Urinary bladder (tissue), 4 donors: ENCODE measurements around the gene ATAD3B. TPM values are rescaled to one million over a fixed set of nuclear protein-coding genes. Genes with fewer than 3 reads are reported as not detected.
"Not testable (repeated sequence)": the region's sequence is repeated elsewhere in the genome, so short reads cannot be mapped to it uniquely, and the experiment has no call there.

Source experiments
- DNase-seq: peaks from one replicate; pipeline ENCODE4 v3.0.0-alpha.2; 2015; ENCODE audit errors: extremely low spot score
- H3K27ac ChIP-seq: one replicate; pipeline ENCODE4 v1.5.1; 2013; ENCODE audit warnings: low read depth, mild to moderate bottlenecking, moderate library complexity
- H3K36me3 ChIP-seq: one replicate; pipeline ENCODE4 v1.6.1; 2013; ENCODE audit warnings: mild to moderate bottlenecking, moderate library complexity; ENCODE audit not compliant: insufficient read depth
- H3K4me1 ChIP-seq: one replicate; pipeline ENCODE4 v1.6.1; 2013; ENCODE audit warnings: mild to moderate bottlenecking, moderate library complexity; ENCODE audit not compliant: insufficient read depth
- H3K4me3 ChIP-seq: one replicate; pipeline ENCODE4 v1.5.1; 2013; ENCODE audit warnings: low read depth, low read length
- WGBS: extraction: QIAGEN DNeasy Blood & Tissue Kit; methylation state at CpG from one replicate; pipeline ENCODE4 v1.1.7; 2013; 5-methylcytosine and 5-hydroxymethylcytosine counted together
- polyA plus RNA-seq: library from polyadenylated mRNA; stranded (reverse); fragments of 200-250 nt; gene quantifications from one replicate; pipeline ENCODE4 v1.2.3, GENCODE V29; 2013
- total RNA-seq: library from RNA; depleted of rRNA; stranded (reverse); fragments of >200 nt; gene quantifications from one replicate; pipeline ENCODE4 v1.2.3, GENCODE V29; 2014
- donor health status: healthy with polysubstance abuse.
- donor health status: healthy.

The ATAD3B gene
- total and polyA plus RNA-seq, 2 donors = 11.3 to 14.3 TPM

DNA sequence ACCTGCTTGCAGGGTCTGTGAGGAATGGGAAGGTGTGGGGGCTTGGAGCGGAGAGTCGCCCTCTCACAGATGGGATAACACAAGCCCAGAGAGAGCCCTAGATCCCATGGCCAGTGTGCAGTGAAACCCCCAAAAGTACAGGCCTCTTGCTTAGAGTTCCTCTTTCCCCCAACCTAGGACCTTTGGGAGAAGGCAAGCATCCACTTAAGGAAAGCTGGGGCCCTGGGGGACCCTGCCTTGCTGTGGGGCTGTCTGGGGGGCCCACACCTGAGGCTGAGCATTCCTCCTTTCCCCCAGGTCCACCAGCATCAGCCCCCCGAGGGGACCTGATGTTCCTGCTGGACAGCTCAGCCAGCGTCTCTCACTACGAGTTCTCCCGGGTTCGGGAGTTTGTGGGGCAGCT, 34.9 kb upstream of the ATAD3B start:
- no peak overlapping the region for H3K27ac ChIP-seq
- peak overlapping the region; percentile 66 for H3K4me3 ChIP-seq
- H3K4me1 ChIP-seq = no peaks in the 10 kb centered on the region
- H3K36me3 ChIP-seq = no peaks in the 10 kb centered on the region
- DNase-seq = no peak
- 69% methylated on average over 7 of the region's 7 CpGs for WGBS

GRCh38 chr1:1437033-1437903, 34.3 kb upstream of the ATAD3B start:
- Histone ChIP-seq H3K4me3 (no peak overlapping the region), H3K36me3 (no peaks in the 10 kb centered on the region), H3K27ac (no peak overlapping the region), H3K4me1 (no peaks in the 10 kb centered on the region)
- 73% methylated on average over 31 of the region's 31 CpGs for WGBS
- DNase-seq = no peak

DNA sequence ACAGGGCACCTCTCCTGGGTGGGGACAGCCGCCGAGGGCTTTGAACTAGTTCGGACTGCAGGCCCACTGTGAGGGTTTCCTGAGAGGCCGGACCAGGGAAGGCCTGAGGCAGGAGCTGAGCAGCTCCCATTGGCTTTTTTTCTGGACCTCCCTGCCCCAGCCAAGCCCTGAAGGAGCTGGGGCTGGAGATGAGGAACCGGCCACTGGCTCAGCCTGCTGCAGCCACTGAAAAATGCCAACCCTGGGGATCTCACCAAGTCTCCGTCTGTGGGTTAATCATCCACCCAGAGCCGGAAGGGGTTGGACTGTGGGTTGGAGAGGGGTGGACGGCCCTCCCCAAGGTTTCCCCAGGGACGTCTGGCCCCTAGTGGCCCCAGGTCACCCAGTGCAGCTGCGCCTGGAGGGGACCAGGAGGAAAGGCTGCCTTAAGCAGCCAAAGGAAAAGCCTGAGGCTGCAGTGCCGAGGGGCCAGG, 33.6 kb upstream of the ATAD3B start:
- no peaks in the 10 kb centered on the region for H3K4me1 ChIP-seq
- DNase-seq = no peak
- no peak overlapping the region for H3K27ac ChIP-seq
- H3K36me3 ChIP-seq = no peaks in the 10 kb centered on the region
- no peak overlapping the region for H3K4me3 ChIP-seq
- WGBS = 57% methylated on average over 11 of the region's 11 CpGs

- WGBS = 83% methylated on average over 45 of the region's 45 CpGs
- Histone ChIP-seq H3K36me3 (no peaks in the 10 kb centered on the region), H3K4me1 (no peaks in the 10 kb centered on the region), H3K27ac (no peak overlapping the region), H3K4me3 (no peak overlapping the region)
- DNase-seq = no peak
Measured at GRCh38 chr1:1438531-1439381, 32.8 kb upstream of the ATAD3B start.

DNA sequence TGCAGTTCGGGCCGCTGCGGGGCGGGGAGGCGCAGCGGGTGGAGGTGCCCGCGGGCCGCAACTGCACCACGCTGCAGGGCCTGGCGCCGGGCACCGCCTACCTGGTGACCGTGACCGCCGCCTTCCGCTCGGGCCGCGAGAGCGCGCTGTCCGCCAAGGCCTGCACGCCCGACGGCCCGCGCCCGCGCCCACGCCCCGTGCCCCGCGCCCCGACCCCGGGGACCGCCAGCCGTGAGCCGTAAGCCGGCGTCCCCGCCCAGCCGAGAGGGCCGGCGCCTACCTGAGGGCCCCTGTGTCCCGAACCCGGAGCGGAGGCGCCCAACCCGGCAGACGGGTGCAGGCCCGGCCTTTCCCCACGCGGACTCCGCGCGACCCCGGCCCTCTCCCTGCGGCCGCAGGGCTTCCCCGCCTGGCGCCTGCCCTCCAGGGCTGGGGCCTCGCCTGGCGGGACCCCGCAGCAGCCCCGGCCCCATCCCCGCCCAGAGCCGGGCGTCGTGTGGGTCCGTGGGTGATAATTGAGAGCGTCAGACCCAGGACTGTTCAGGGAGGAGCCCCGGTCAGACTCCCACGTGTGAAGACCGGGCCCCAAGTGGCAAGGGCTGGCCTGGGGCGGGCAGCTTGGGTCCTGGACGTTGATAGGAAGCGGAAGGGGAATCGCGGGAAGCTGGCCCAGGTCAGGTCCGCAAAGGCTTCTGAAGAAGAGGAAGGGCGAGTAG, 31.9 kb upstream of the ATAD3B start:
- Histone ChIP-seq H3K4me3 (no peak overlapping the region), H3K27ac (no peak overlapping the region), H3K36me3 (no peaks in the 10 kb centered on the region), H3K4me1 (no peaks in the 10 kb centered on the region)
- DNase-seq = no peak
- 87% methylated on average over 82 of the region's 82 CpGs for WGBS

GRCh38 chr1:1440262-1441001, 31.1 kb upstream of the ATAD3B start:
- DNase-seq = no peak
- Histone ChIP-seq H3K27ac (no peak overlapping the region), H3K36me3 (no peaks in the 10 kb centered on the region), H3K4me3 (no peak overlapping the region), H3K4me1 (no peaks in the 10 kb centered on the region)
- WGBS = 74% methylated on average over 26 of the region's 26 CpGs

DNA sequence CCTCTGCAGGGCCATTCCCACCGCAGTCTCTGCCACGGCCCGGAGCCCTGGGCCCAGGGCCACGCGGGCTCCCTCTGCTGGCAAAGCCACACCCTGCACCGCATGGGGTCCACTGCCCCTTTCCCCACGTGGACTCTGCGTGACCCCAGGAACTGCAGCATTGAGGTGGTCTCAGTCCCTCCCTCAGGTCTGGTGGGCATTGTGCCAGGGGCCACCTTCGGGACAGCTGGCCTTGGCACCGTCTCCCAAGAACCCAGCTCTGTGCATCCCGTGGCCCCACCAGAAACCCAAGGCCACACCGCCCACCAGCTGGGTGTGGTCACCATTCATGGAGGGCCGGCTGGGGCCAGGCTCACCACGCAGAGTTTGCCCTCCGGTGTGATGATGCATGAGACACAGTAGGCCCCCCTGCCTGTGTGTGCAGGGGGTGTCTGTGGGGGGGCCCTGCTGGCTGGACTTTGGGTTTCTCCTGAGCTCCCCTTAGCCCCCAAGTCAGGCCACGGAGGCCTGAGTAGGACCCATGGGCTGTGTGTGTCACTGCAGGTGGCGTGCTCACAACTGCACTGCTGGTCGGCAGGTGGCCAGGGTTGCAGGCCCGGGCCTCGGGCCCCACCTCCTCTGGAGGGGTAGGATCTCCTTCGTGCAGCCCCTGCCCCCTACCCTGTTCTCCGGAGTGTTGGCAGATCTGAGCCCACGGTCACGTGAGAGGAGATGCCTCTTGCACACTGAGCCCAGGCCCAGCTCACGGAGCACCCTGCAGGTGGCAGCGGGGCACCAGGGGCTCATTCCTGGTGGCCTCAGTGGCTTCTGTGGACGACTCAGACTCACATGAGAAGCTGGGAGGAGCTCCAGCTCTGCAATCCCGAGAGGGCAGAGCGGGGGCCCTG, 30.3 kb upstream of the ATAD3B start:
- WGBS = 29% methylated on average over 29 of the region's 29 CpGs
- no peak for DNase-seq
- H3K27ac ChIP-seq = no peak overlapping the region
- no peaks in the 10 kb centered on the region for H3K36me3 ChIP-seq
- H3K4me3 ChIP-seq = no peak overlapping the region
- H3K4me1 ChIP-seq = no peaks in the 10 kb centered on the region

DNA sequence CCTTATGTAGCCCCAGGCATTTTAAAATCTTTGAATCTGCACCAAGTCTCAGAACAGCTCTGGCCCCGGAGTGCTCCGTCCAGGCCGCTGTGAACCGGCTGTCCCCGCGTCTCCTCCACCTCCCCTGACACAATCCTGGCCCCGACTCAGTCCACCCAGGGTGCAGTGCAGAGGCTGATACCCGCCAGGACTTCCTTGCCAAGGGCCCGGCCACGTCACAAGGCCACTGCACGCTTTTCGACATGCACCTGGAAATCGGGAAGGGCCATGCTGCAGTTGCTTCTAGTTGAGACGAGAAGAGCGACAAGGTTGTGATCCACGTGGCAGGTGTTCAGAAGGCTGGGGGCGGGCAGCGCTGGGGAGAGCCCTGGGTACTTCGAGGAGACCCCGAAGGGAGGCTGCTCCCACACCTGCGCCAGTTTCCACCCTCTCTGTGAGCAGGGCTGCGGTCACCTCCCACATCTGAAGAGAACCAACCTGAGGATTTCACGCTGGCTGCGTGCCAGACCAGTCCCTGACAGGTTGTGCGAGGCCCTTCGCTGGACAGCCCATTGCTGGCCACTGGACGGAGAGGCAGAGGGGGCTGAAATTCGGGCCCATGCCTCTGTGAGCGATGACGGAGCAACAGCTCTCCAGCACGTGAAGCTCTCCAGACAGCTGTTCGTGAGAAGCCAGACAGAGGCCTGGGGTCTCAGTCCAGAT, 29.3 kb upstream of the ATAD3B start:
- no peak for DNase-seq
- no peak overlapping the region for H3K4me3 ChIP-seq
- 71% methylated on average over 32 of the region's 32 CpGs for WGBS
- H3K4me1 ChIP-seq = no peaks in the 10 kb centered on the region
- no peak overlapping the region for H3K27ac ChIP-seq
- no peaks in the 10 kb centered on the region for H3K36me3 ChIP-seq

DNA sequence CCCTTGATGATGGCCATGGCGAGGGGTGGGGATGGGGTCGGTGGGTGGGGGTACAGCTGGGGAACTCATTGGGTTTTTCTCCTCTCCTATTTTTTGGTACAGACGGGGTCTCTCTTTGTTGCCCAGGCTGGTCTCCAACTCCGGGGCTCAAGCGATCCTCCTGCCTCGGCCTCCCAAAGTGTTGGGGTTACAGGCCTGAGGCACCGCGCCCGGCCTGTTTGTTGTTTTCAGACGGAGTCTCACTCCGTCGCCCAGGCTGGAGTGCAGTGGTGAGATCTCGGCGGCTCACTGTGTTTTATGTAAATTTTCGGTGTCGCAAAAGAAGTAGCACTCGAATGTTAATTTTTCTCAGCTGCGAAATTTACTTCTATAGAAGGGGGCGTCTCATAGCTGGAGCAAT, 24.9 kb upstream of the ATAD3B start:
- H3K27ac ChIP-seq, DNase-seq, H3K4me3 ChIP-seq, H3K36me3 ChIP-seq, H3K4me1 ChIP-seq: not testable (repeated sequence)
- WGBS = 91% methylated on average over 19 of the region's 19 CpGs

DNA sequence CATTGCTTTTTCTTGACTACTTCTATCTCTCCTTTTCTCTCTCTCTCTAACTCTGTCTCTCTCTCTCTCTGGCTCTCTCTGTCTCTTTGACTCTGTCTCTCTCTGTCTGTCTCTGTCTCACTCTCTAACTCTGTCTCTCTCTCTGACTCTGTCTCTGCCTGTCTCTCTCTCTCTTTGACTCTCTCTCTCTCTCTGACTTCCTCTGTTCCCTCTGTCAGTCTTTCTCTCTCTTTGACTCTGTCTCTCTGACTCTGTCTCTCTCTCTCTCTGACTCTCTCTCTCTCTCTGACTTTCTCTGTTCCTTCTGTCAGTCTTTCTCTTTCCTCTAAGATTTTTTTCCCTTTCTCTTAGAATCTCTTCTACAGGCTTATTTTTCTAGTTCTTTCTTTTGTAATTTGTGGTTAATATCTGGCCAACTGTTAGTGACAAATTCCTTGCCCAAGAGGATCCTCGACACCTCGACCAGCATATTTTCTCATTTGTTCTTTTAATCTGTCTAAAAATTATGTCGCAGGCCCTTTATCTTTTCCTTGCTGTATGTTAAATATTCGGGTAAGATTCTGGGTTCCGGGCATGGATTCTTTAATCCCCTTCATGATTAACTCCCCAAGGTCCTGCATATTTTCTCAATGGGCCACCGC, 22.3 kb upstream of the ATAD3B start, which contains the start of gene ATAD3C:
Gene ATAD3C (plus strand): TSS at position 591 of the 641 bp plus-strand sequence. CDS start 995 bp downstream, outside the sequence.
- Histone ChIP-seq H3K4me3 (no peak within 1 kb of the TSS), H3K4me1 (no peaks in the 10 kb centered on the region), H3K27ac (no peak within 1 kb of the TSS), H3K36me3 (no peaks in the 10 kb centered on the region)
- 74% methylated on average over 6 of the region's 6 CpGs for WGBS
- no peak for DNase-seq

GRCh38 chr1:1450616-1451015, 20.9 kb upstream of the ATAD3B start:
- not testable (repeated sequence) for H3K4me3 ChIP-seq, H3K27ac ChIP-seq, DNase-seq, H3K4me1 ChIP-seq, H3K36me3 ChIP-seq
- WGBS = 80% methylated on average over 22 of the region's 22 CpGs
